Measurements from ENCODE around the gene HDDC3. TPM values are rescaled to one million over a fixed set of nuclear protein-coding genes. Genes with fewer than 3 reads are reported as not detected.

HDDC3 gene
- total and polyA plus RNA-seq, 9 of the 15 experiments (the other 6 are each of a cell fraction or from before 2014, with no cell fraction given), result 14.9 to 55.8 (median 36.9) TPM

DNA sequence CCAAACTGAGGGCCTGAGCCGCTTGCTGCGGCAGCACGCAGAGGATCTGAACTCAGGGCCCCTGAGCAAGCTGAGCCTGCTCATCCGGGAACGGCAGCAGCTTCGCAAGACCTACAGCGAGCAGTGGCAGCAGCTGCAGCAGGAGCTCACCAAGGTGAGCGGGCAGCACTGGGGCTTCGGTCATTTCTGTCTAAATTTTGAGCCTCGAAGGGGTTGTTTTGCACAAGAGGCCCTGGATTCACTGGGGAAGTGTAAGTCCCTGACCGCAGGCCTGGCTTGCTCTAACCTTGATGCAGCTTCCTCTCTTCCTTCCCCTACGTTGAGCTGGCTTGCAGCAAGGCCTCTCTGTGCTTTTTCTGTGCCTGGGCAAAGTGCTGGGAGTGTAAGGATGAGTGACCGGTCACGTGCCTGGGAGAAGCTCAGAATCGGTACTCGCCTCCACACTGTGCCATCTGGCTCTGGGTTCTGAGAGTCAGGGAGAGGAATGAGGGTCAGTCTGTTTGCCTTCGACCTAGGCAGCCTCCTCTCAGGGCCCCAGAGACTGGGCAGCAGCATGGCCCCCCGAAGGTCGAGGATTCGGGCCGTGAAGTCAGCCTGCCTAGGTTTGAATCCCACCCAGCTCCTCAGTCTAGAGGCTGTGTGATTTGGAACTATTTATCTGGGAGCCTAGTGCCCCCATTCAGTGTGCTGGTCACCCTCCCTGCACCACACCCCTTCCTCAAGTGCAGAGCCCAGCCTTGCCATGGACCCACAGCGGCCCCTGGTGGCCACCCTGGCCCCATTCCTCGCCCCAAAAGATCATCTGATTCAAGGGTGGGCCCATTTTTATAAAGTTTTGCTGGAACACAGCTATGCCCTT is 46.7 kb downstream of the HDDC3 start (continued):
- TF ChIP-seq ZNF124 (CRISPR knock-in tag; IDR thresholded peaks at IDR 0.05), result no peak
- TF ChIP-seq ZBTB40 (IDR thresholded peaks at IDR 0.05), result peak; percentile 71
- TF ChIP-seq ZBTB40 (CRISPR knock-in tag; IDR thresholded peaks at IDR 0.05), result no peak
- TF ChIP-seq, protein P1, sequence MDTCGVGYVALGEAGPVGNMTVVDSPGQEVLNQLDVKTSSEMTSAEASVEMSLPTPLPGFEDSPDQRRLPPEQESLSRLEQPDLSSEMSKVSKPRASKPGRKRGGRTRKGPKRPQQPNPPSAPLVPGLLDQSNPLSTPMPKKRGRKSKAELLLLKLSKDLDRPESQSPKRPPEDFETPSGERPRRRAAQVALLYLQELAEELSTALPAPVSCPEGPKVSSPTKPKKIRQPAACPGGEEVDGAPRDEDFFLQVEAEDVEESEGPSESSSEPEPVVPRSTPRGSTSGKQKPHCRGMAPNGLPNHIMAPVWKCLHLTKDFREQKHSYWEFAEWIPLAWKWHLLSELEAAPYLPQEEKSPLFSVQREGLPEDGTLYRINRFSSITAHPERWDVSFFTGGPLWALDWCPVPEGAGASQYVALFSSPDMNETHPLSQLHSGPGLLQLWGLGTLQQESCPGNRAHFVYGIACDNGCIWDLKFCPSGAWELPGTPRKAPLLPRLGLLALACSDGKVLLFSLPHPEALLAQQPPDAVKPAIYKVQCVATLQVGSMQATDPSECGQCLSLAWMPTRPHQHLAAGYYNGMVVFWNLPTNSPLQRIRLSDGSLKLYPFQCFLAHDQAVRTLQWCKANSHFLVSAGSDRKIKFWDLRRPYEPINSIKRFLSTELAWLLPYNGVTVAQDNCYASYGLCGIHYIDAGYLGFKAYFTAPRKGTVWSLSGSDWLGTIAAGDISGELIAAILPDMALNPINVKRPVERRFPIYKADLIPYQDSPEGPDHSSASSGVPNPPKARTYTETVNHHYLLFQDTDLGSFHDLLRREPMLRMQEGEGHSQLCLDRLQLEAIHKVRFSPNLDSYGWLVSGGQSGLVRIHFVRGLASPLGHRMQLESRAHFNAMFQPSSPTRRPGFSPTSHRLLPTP (IDR thresholded peaks at IDR 0.05; ENCODE audit: borderline replicate concordance, extremely low read depth, insufficient read length), result no peak
- TF ChIP-seq, protein P2, sequence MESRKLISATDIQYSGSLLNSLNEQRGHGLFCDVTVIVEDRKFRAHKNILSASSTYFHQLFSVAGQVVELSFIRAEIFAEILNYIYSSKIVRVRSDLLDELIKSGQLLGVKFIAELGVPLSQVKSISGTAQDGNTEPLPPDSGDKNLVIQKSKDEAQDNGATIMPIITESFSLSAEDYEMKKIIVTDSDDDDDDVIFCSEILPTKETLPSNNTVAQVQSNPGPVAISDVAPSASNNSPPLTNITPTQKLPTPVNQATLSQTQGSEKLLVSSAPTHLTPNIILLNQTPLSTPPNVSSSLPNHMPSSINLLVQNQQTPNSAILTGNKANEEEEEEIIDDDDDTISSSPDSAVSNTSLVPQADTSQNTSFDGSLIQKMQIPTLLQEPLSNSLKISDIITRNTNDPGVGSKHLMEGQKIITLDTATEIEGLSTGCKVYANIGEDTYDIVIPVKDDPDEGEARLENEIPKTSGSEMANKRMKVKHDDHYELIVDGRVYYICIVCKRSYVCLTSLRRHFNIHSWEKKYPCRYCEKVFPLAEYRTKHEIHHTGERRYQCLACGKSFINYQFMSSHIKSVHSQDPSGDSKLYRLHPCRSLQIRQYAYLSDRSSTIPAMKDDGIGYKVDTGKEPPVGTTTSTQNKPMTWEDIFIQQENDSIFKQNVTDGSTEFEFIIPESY (CRISPR knock-in tag; IDR thresholded peaks at IDR 0.05), result 0 out of 2 replicates have a peak, but pooled peaks have one; percentile 30
- TF ChIP-seq FOXP1 (CRISPR knock-in tag; IDR thresholded peaks at IDR 0.05), result no peak
- no peak for TF ChIP-seq MCM5 (IDR thresholded peaks at IDR 0.05; ENCODE audit: low read depth)
- no peak for TF ChIP-seq MLX (CRISPR knock-in tag; conservative IDR thresholded peaks at IDR 0.05)
- no peak for TF ChIP-seq EHMT2 (IDR thresholded peaks at IDR 0.05)
- TF ChIP-seq ZNF57 (CRISPR knock-in tag; IDR thresholded peaks at IDR 0.05), result no peak
